Osteocyte (in vitro differentiated cells): Measurements from ENCODE around the gene NOS2. TPM values are rescaled to one million over a fixed set of nuclear protein-coding genes. Genes with fewer than 3 reads are reported as not detected.

ENCODE experiments used
- DNase-seq: peaks from one replicate; pipeline ENCODE4 v3.0.0; 2021; ENCODE audit warnings: mixed read lengths; ENCODE audit not compliant: unreplicated experiment; ENCODE audit errors: extremely low spot score
- H3K27ac Mint-ChIP-seq: one replicate; pipeline ENCODE4 v1.8.0; 2021; ENCODE audit warnings: mild to moderate bottlenecking, mixed read lengths; ENCODE audit not compliant: unreplicated experiment
- H3K27me3 Mint-ChIP-seq: one replicate; pipeline ENCODE4 v1.8.0; 2021; ENCODE audit warnings: mixed read lengths; ENCODE audit not compliant: unreplicated experiment
- H3K36me3 Mint-ChIP-seq: one replicate; pipeline ENCODE4 v1.8.0; 2021; ENCODE audit warnings: mixed read lengths; ENCODE audit not compliant: unreplicated experiment
- H3K4me1 Mint-ChIP-seq: one replicate; pipeline ENCODE4 v1.8.0; 2021; ENCODE audit warnings: mixed read lengths; ENCODE audit not compliant: unreplicated experiment
- H3K4me3 Mint-ChIP-seq: one replicate; pipeline ENCODE4 v1.8.0; 2021; ENCODE audit warnings: mild to moderate bottlenecking, moderate library complexity, mixed read lengths; ENCODE audit not compliant: unreplicated experiment
- H3K9me3 Mint-ChIP-seq: one replicate; pipeline ENCODE4 v1.8.0; 2021; ENCODE audit warnings: mixed read lengths; ENCODE audit not compliant: unreplicated experiment
- total RNA-seq: library from RNA; stranded (reverse); gene quantifications from 2 replicates; pipeline ENCODE4 v1.2.1, GENCODE V29; 2021
- TF ChIP-seq, protein P1 (sequence below): fragments of 200-600 bp; sonication (generic); IDR thresholded peaks from 2 replicates; pipeline ENCODE4 v1.5.0; 2021; ENCODE audit warnings: antibody characterized with exemption, mild to moderate bottlenecking, moderate library complexity

The NOS2 gene
- total RNA-seq, 1 donor from 2014 or later: not detected

DNA sequence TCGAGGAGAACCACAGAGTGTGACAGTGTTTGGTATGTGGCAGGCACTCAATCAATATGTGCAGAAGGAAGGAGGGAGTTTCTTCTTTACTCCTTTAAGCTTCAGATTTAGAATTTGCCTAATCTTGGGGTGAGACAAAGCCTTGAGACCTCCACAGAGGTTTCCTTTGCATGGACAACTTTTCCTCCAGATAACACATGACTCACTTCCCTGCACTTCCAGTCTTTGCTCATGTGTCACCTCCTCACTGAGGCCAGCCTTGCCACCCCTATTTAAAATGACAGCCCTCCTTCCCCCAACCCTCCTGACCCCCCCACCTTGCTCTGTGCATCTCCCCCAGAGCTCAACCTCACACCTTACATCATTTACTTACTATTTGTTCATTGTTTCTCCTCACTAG, 17.4 kb upstream of the NOS2 start:
- H3K9me3 Mint-ChIP-seq: peaks cover 4% of the 10 kb centered on the region
- no peak overlapping the region for H3K27ac Mint-ChIP-seq
- H3K36me3 Mint-ChIP-seq: no peaks in the 10 kb centered on the region
- H3K27me3 Mint-ChIP-seq: peaks cover 9% of the 10 kb centered on the region
- TF ChIP-seq, protein P1, sequence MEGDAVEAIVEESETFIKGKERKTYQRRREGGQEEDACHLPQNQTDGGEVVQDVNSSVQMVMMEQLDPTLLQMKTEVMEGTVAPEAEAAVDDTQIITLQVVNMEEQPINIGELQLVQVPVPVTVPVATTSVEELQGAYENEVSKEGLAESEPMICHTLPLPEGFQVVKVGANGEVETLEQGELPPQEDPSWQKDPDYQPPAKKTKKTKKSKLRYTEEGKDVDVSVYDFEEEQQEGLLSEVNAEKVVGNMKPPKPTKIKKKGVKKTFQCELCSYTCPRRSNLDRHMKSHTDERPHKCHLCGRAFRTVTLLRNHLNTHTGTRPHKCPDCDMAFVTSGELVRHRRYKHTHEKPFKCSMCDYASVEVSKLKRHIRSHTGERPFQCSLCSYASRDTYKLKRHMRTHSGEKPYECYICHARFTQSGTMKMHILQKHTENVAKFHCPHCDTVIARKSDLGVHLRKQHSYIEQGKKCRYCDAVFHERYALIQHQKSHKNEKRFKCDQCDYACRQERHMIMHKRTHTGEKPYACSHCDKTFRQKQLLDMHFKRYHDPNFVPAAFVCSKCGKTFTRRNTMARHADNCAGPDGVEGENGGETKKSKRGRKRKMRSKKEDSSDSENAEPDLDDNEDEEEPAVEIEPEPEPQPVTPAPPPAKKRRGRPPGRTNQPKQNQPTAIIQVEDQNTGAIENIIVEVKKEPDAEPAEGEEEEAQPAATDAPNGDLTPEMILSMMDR: no peak
- no peak overlapping the region for H3K4me3 Mint-ChIP-seq
- DNase-seq: no peak
- no peaks in the 10 kb centered on the region for H3K4me1 Mint-ChIP-seq

- Mint-ChIP-seq H3K27ac (no peak overlapping the region), H3K4me3 (no peak overlapping the region), H3K4me1 (no peaks in the 10 kb centered on the region), H3K27me3 (peaks cover 9% of the 10 kb centered on the region), H3K36me3 (no peaks in the 10 kb centered on the region), H3K9me3 (no peaks in the 10 kb centered on the region)
- TF ChIP-seq, protein P1: no peak
- DNase-seq: no peak
Measured at GRCh38 chr17:27816946-27817345, 16.6 kb upstream of the NOS2 start.

DNA sequence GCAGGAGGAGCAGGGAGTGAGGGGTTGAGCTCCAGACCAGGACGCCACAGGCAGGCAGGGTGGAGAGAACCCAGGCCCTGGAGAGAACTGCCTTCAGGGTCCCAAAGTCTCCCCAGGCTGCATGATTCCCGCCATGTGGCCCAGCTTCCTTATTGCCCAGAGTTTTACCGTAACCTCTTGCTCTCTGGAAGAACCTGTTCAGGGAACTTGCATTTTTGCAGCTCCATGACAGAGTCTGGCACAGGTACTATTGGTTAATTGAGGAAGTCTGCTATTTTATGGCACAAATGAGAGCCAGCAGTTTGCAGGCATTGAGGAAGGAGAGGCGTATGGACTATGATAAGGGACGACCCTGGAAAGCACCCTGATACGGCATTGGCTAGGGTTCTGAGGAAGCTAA, 11.6 kb upstream of the NOS2 start:
- no peak overlapping the region for H3K4me3 Mint-ChIP-seq
- H3K36me3 Mint-ChIP-seq: no peaks in the 10 kb centered on the region
- no peak for DNase-seq
- TF ChIP-seq, protein P1: no peak
- H3K9me3 Mint-ChIP-seq: peaks cover 5% of the 10 kb centered on the region
- H3K27ac Mint-ChIP-seq: no peak overlapping the region
- peaks cover 8% of the 10 kb centered on the region for H3K27me3 Mint-ChIP-seq
- no peaks in the 10 kb centered on the region for H3K4me1 Mint-ChIP-seq

DNA sequence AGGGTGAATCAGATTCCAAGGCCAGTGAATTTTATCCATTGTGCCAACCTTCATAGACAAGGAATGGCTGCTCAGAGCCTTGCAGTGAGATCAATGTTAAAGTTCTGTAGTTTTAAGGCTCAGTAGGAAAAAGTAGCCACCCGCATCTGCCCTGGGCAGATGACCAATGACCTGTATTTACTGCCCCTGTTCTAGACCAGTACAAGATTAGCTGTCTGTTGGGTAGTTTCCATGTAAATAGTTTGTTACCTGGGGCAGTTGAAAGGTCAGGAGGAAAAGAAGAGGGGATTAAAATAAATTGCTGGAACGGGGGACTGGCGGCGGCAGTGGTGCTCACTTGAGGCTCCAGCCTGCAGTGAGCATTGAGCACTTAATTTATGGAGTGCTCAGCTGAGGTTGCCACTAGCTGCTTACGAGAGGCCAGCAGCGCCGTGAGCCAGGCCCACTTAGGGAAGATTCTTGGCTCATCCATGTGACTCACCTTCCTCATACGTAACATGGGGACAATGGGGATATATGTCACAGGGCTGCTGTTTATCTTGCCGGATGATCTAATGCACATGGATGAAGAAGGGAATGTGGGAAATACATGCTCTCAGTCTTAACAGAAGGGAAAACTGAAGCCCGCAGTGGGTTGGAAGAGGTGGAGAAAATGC, 10.7 kb upstream of the NOS2 start:
- Mint-ChIP-seq H3K4me3 (no peak overlapping the region), H3K27me3 (peaks cover 8% of the 10 kb centered on the region), H3K9me3 (peaks cover 5% of the 10 kb centered on the region), H3K36me3 (no peaks in the 10 kb centered on the region), H3K27ac (no peak overlapping the region), H3K4me1 (no peaks in the 10 kb centered on the region)
- DNase-seq: no peak
- TF ChIP-seq, protein P1: no peak

DNA sequence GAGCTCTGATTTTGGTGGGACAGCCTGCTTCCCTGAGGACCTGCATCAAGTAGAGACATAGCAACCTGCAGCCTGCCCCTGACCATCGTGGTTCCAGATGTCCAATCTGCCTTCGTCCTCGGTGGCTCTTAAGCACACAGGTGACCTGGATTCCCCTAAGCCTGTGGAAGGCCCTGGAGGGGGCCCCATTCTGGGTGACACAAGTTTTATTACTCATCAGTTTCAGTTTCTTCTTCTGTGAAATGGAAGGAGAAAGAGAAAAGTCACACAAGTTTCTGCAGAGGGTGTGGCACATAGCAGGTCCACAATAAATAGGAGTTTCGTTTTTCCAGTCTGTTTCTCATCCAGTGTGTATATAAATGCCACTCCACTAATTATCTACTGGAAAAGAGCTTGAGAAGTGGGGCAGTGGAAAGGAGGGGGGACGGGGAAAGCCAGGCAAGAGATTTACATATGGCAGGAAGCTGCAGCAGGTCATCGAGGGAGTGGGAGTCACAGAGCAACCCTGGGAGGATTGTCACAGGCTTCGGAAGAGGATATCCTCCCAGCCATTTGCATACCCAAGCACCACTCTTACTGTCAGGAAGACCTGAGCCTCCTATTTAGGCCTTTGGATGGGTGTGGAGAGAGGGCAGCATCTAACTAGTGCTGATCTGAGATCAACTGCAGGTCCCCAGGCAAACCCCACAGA, 10.0 kb upstream of the NOS2 start:
- peaks cover 6% of the 10 kb centered on the region for H3K4me1 Mint-ChIP-seq
- no peak overlapping the region for H3K27ac Mint-ChIP-seq

More for the DNA sequence above, 10.0 kb upstream of the NOS2 start:
- Mint-ChIP-seq H3K4me3 (no peak overlapping the region), H3K9me3 (peaks cover 5% of the 10 kb centered on the region), H3K36me3 (no peaks in the 10 kb centered on the region), H3K27me3 (peaks cover 8% of the 10 kb centered on the region)
- DNase-seq: no peak
- TF ChIP-seq, protein P1: no peak
